COR-L47 (cell line): Measurements from ENCODE around the gene THPO.

Experiments
- DNase-seq: peaks from one replicate; lab custom pipeline; 2025; lab: John Stamatoyannopoulos, UW

THPO gene

DNA sequence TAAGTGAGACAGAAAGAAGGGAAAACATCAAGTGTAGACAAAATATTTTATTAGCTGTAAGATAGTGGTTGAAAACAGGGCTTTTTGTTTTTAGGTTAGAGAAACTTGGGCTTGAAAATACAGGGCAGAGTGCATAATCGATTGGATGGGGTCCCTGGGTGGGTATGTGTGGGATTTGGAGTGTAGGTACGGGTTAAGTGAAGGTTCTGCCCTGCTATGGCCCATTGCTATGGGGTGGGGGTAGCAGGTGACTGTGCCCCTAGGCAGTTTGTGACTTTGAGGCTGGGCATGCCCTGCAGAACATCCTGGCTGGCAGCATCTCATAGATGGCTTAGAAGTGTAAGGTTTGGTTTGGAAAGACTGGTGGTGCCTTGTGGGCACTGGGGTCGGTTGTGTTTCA is 44.3 kb downstream of the THPO start:
- DNase-seq = no peak

DNA sequence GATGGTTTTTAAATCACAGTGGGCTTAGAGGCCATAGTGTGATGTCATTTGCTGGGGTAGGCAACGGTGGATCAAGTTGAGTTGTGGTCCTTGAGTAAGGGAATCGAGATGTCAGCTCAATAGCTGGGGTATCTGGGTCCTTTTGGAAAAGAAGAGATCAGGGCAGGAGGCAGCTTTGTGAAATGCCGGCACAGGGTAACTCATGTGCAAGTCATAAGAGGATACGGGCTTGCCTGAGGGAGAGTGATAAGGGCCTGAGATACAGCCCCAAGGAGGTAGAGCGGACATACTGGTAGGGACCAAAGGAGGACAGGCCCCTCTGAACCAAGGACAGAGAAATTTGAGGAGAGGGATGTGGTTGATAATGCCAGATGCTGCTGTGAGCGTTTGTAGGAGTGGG is 44.8 kb downstream of the THPO start:
- no peak for DNase-seq

DNA sequence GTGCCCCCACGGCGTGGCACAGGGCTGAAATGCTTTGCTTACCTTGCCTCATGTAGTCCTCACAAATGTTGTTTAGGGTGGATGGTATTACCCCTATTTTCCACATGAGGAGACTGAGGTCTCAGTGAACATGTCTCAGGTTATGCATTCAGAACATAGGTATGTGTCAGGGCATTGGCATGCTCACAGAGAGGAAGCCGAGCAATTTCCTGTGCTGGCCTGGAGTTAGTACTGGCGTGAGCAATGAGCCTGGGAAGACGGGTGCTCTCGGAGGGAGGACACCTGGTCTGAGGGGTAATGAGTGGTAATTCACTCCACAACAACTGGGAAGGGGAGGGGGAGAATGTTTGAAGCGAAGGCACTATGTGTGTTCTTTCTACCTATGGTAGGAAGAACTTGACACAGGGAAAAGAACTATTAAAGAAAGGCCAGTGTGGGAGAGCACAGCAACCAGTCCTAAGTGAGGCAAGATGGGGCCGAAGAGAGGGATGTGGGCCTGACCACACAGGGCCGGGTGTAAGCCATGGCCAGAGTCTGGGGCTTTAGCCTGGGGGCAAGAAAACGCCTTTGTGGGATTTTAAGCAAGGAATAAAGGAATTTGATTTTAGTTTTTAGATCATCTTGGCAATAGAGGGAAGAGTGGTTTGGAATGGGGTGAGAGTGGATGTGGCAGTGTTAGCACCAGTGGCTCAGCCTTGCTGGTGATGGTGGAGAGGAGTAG is 45.5 kb downstream of the THPO start:
- DNase-seq = no peak

GRCh38 chr3:184328516-184328915 is 49.5 kb downstream of the THPO start:
- no peak for DNase-seq

DNA sequence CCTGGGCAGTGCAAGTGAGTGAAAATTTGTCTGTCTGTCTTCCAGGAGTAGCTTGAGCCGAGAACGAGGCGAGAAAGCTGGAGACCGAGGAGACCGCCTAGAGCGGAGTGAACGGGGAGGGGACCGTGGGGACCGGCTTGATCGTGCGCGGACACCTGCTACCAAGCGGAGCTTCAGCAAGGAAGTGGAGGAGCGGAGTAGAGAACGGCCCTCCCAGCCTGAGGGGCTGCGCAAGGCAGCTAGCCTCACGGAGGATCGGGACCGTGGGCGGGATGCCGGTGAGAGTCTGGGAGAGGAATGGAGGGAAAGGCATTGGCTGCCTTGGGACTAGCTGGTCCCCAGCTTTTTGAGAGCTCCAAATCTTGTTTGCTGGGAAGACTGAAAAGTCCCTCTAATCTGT is 50.8 kb downstream of the THPO start:
- DNase-seq = no peak

DNA sequence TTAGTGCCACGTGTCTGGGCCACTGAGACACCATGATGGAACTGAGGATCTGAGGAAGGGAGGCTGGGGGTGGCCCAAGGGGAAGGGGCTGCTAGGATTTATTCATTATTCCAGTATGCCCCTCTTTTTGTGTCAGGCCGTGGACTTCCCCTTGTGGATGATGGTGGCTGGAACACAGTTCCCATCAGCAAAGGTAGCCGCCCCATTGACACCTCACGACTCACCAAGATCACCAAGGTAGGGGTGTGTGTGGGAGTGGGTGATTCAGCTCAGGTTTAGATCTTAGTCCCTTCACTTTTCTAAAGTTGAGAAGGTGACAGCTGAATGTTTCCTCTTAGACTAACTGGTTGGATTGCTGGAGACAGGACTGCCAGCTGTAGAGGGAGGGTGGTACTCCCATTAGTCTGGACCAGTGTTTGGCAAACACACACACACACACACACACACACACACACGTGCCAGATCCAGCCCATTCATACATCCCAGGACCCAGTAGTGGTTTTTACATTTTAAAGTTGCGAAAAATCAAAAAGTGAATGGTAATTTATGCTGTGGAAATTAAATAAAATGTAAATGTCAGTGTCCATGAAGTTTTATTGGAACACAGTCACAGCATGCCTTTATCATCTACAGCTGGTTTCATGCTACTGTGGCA is 52.2 kb downstream of the THPO start:
- DNase-seq = no peak

DNA sequence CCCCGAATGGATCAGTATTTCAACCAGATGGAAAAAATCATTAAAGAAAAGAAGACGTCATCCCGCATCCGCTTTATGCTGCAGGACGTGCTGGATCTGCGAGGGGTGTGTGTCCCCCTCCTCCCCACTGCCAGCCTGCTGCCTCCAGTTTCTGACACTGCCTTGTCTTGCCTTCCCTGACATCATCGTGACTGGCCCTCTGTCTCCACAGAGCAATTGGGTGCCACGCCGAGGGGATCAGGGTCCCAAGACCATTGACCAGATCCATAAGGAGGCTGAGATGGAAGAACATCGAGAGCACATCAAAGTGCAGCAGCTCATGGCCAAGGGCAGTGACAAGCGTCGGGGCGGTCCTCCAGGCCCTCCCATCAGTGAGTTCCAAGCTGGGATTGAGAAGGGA is 52.7 kb downstream of the THPO start:
- no peak for DNase-seq

DNA sequence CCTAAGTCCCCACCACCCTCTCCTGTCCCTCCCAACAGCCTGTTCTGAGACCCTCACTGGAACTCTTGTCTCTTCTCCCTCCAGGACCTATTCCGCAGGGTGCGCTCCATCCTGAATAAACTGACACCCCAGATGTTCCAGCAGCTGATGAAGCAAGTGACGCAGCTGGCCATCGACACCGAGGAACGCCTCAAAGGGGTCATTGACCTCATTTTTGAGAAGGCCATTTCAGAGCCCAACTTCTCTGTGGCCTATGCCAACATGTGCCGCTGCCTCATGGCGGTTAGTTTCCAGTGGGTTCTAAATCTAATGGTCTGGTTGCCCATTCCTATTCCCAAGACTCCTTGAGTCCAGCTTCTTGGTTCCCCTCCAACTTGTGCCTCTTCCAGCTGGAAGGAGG is 54.3 kb downstream of the THPO start:
- DNase-seq = no peak

DNA sequence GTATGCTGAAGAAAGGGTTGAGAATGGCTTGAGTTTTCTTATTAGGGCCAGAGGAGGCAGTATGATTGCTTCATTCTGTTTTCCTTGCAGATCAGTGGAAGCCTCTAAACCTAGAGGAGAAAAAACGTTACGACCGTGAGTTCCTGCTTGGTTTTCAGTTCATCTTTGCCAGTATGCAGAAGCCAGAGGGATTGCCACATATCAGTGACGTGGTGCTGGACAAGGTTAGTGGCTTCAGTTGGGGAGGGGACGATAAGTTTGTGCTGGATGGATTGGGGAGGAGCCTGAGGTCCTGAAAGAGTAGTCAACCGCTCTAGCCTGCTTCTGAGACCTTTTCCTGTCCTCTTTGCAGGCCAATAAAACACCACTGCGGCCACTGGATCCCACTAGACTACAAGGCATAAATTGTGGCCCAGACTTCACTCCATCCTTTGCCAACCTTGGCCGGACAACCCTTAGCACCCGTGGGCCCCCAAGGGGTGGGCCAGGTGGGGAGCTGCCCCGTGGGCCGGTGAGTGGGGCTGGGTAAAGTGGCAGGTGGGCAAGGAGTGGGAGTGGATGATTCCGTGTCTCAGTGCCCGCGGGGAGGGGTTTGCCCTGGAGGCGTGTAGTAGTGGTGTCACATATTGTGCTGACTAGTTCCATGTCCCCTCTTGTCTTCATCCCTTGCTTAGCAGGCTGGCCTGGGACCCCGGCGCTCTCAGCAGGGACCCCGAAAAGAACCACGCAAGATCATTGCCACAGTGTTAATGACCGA is 55.1 kb downstream of the THPO start:
- DNase-seq = no peak
